Ammon's horn (tissue), 1 donor: Measurements from ENCODE around the gene KRT6B.
"Not testable (repeated sequence)": the region's sequence is repeated elsewhere in the genome, so short reads cannot be mapped to it uniquely, and the experiment has no call there.

ENCODE experiments used
- DNase-seq: peaks from one replicate; pipeline ENCODE4 v3.0.0-alpha.2; 2016; ENCODE audit warnings: low spot score

Gene KRT6B

GRCh38 chr12:52469853-52470252, 17.9 kb upstream of the KRT6B start:
- no peak for DNase-seq

GRCh38 chr12:52464897-52465296, 13.0 kb upstream of the KRT6B start:
- DNase-seq: no peak

- DNase-seq: no peak
Measured at GRCh38 chr12:52461693-52462092, 9.7 kb upstream of the KRT6B start.

GRCh38 chr12:52458861-52459260, 6.9 kb upstream of the KRT6B start:
- no peak for DNase-seq

- no peak for DNase-seq
Measured at GRCh38 chr12:52455821-52456220, 3.9 kb upstream of the KRT6B start.

GRCh38 chr12:52454411-52455201, 2.7 kb upstream of the KRT6B start:
- DNase-seq: no peak

- no peak for DNase-seq
Measured at GRCh38 chr12:52448228-52448627, 3.7 kb downstream of the KRT6B start.

- not testable (repeated sequence) for DNase-seq
Measured at GRCh38 chr12:52447196-52447595, 4.8 kb downstream of the KRT6B start.

- DNase-seq: no peak
Measured at GRCh38 chr12:52446367-52447045, 5.4 kb downstream of the KRT6B start.

- no peak for DNase-seq
Measured at GRCh38 chr12:52445876-52446275, 6.1 kb downstream of the KRT6B start.

GRCh38 chr12:52444647-52445595, 7.0 kb downstream of the KRT6B start:
- no peak for DNase-seq

GRCh38 chr12:52443966-52444365, 8.0 kb downstream of the KRT6B start:
- no peak for DNase-seq

GRCh38 chr12:52442600-52443061, 9.3 kb downstream of the KRT6B start:
- DNase-seq: no peak

- DNase-seq: no peak
Measured at GRCh38 chr12:52441320-52441911, 10.5 kb downstream of the KRT6B start.

GRCh38 chr12:52440821-52441319, 11.1 kb downstream of the KRT6B start:
- no peak for DNase-seq

- no peak for DNase-seq
Measured at GRCh38 chr12:52439845-52440244, 12.1 kb downstream of the KRT6B start.

GRCh38 chr12:52439420-52439819, 12.5 kb downstream of the KRT6B start:
- no peak for DNase-seq

- no peak for DNase-seq
Measured at GRCh38 chr12:52438305-52439301, 13.3 kb downstream of the KRT6B start.

- DNase-seq: no peak
Measured at GRCh38 chr12:52437508-52437907, 14.4 kb downstream of the KRT6B start.

GRCh38 chr12:52436828-52437474, 15.0 kb downstream of the KRT6B start:
- no peak for DNase-seq
